ENCODE measurements around the gene PRR5. TPM values are rescaled to one million over a fixed set of nuclear protein-coding genes. Genes with fewer than 3 reads are reported as not detected.

Gene PRR5
- total and polyA plus RNA-seq, 2 experiments from 2014 or later: 15.3 to 31.4 TPM

GRCh38 chr22:44709881-44710392, 7.9 kb downstream of the PRR5 start:
- Mint-ChIP-seq H3K9me3 (no peaks in the 10 kb centered on the region), H3K4me3 (no peak overlapping the region), H3K27me3 (ENCODE audit: insufficient read depth, low read depth, poor library complexity) (peaks cover 5% of the 10 kb centered on the region), H3K27ac (no peak overlapping the region), H3K4me1 (peaks cover 11% of the 10 kb centered on the region; the same call in 2 of the 3 replicates), H3K36me3 (ENCODE audit: low read depth) (peaks cover 4% of the 10 kb centered on the region; the same call in 1 of the 3 replicates)
- H3K27ac ChIP-seq (ENCODE audit: low read depth): no peak overlapping the region
- H3K79me2 ChIP-seq (replicated peaks; ENCODE audit: insufficient read depth): peaks cover 9% of the 10 kb centered on the region; the same call in 1 of the 2 replicates
- no peak overlapping the region for H3K4me3 ChIP-seq
- TF ChIP-seq CTCF (conservative IDR thresholded peaks at IDR 0.05; ENCODE audit: low read depth in 2 of 2) (no peak), ZNF331 (CRISPR knock-in tag; IDR thresholded peaks at IDR 0.05; ENCODE audit: low read depth) (no peak), REST (IDR thresholded peaks at IDR 0.05; ENCODE audit: unreplicated experiment) (no peak), ZNF114 (CRISPR knock-in tag; IDR thresholded peaks at IDR 0.05) (no peak), ETS1 (IDR thresholded peaks at IDR 0.05) (no peak), JUNB (IDR thresholded peaks at IDR 0.05; ENCODE audit: unreplicated experiment) (no peak), NANOG (IDR thresholded peaks at IDR 0.05; ENCODE audit: borderline replicate concordance) (no peak), POLR2AphosphoS5 (IDR thresholded peaks at IDR 0.05; ENCODE audit: low read depth) (no peak), STAT1 (IDR thresholded peaks at IDR 0.05; ENCODE audit: unreplicated experiment) (no peak), EZH2phosphoT487 (IDR thresholded peaks at IDR 0.05; ENCODE audit: unreplicated experiment) (no peak), ZNF462 (CRISPR knock-in tag; IDR thresholded peaks at IDR 0.05) (no peak), EZH2 (IDR thresholded peaks at IDR 0.05; ENCODE audit: low read depth, unreplicated experiment) (no peak), CREB1 (CRISPR knock-in tag; IDR thresholded peaks at IDR 0.05; ENCODE audit: low read depth) (no peak)
- no peaks in the 10 kb centered on the region for H3K9me2 ChIP-seq (ENCODE audit: insufficient read depth)
- H3K27me3 ChIP-seq (ENCODE audit: insufficient read depth): no peaks in the 10 kb centered on the region
- no peaks in the 10 kb centered on the region for H3F3A ChIP-seq (replicated peaks; ENCODE audit: low read depth)
- no peak for DNase-seq (ENCODE audit: low spot score)
- H2AFZ ChIP-seq: no peak overlapping the region
- H3K36me3 ChIP-seq (ENCODE audit: insufficient read depth): no peaks in the 10 kb centered on the region
- no peak overlapping the region for H3K4me2 ChIP-seq
- H3K4me1 ChIP-seq (ENCODE audit: insufficient read depth): no peaks in the 10 kb centered on the region
- no peak for ATAC-seq
- 0 out of 2 replicates have a peak, but pooled peaks cover 5% of the 10 kb centered on the region for H4K20me1 ChIP-seq (replicated peaks; ENCODE audit: insufficient read depth)

All from GM23338 (cell line).